Liver (tissue), 9 donors: Measurements from ENCODE around the gene STXBP6. TPM values are rescaled to one million over a fixed set of nuclear protein-coding genes. Genes with fewer than 3 reads are reported as not detected.
"Not testable (repeated sequence)": the region's sequence is repeated elsewhere in the genome, so short reads cannot be mapped to it uniquely, and the experiment has no call there.

Experiments used
- DNase-seq: peaks from one replicate; pipeline ENCODE4 v3.0.0-alpha.2; 2017; ENCODE audit warnings: low spot score
- H3K27ac ChIP-seq, 2 donors: one replicate each; pipeline ENCODE4 v1.7.0; 2013; ENCODE audit warnings: inconsistent platforms in 2 of 2, low read length in 2 of 2, control low read depth in 1 of 2, low read depth in 1 of 2, mild to moderate bottlenecking in 1 of 2
- H3K27me3 ChIP-seq, 4 donors: one replicate each; pipeline versions ENCODE4 v1.6.1 to v1.7.0; 2013; ENCODE audit warnings: low read length in 3 of 4, inconsistent platforms in 1 of 4, mild to moderate bottlenecking in 1 of 4, moderate library complexity in 1 of 4; ENCODE audit not compliant: control insufficient read depth in 4 of 4, insufficient read depth in 4 of 4
- H3K36me3 ChIP-seq, 4 donors: one replicate each; pipeline versions ENCODE4 v1.6.1 to v1.7.0; 2013; ENCODE audit warnings: low read length in 3 of 4, mild to moderate bottlenecking in 3 of 4, low read depth in 1 of 4, moderate library complexity in 1 of 4; ENCODE audit not compliant: control insufficient read depth in 4 of 4, insufficient read depth in 3 of 4
- H3K4me1 ChIP-seq, 4 donors: one replicate each; pipeline versions ENCODE4 v1.6.1 to v1.7.0; 2013; ENCODE audit warnings: low read length in 3 of 4, mild to moderate bottlenecking in 3 of 4, moderate library complexity in 1 of 4; ENCODE audit not compliant: control insufficient read depth in 4 of 4, insufficient read depth in 4 of 4
- H3K4me3 ChIP-seq, 3 donors: one replicate each; pipeline versions ENCODE4 v1.6.1 to v1.7.0; 2013; ENCODE audit warnings: low read length in 3 of 3, control low read depth in 1 of 3, low read depth in 1 of 3, mild to moderate bottlenecking in 1 of 3
- H3K9ac ChIP-seq, 2 donors: one replicate each; pipeline ENCODE4 v1.7.0; 2013; ENCODE audit warnings: low read length in 2 of 2, mild to moderate bottlenecking in 2 of 2, moderate library complexity in 2 of 2, control low read depth in 1 of 2, low read depth in 1 of 2
- H3K9me3 ChIP-seq, 4 donors: one replicate each; pipeline versions ENCODE4 v1.6.1 to v1.7.0; 2013; ENCODE audit warnings: low read length in 3 of 4; ENCODE audit not compliant: control insufficient read depth in 4 of 4
- EGR1 ChIP-seq, 2 donors: IDR thresholded peaks; 2 replicates each; pipeline ENCODE4 v1.6.1; 2016 to 2018; ENCODE audit warnings: antibody characterized with exemption in 2 of 2, low read depth in 2 of 2
- FOXA1 ChIP-seq: IDR thresholded peaks from 2 replicates; pipeline ENCODE4 v1.6.1; 2016; ENCODE audit warnings: antibody characterized with exemption
- GABPA ChIP-seq, 2 donors: IDR thresholded peaks in 1 of 2; conservative IDR thresholded peaks in 1 of 2; 2 replicates each; pipeline ENCODE4 v1.6.1; 2016; ENCODE audit warnings: antibody characterized with exemption in 2 of 2, mild to moderate bottlenecking in 1 of 2, moderate library complexity in 1 of 2
- HNF4A ChIP-seq, 2 donors: conservative IDR thresholded peaks; 2 replicates each; pipeline ENCODE4 v1.6.1; 2016; ENCODE audit warnings: antibody characterized with exemption in 2 of 2, mild to moderate bottlenecking in 2 of 2
- HNF4G ChIP-seq: IDR thresholded peaks from 2 replicates; pipeline ENCODE4 v1.6.1; 2016; ENCODE audit warnings: antibody characterized with exemption
- NR2F2 ChIP-seq: IDR thresholded peaks from 2 replicates; pipeline ENCODE4 v1.6.1; 2016; ENCODE audit warnings: antibody characterized with exemption
- RAD21 ChIP-seq, 2 donors: IDR thresholded peaks; 2 replicates each; pipeline ENCODE4 v1.6.1; 2016; ENCODE audit warnings: antibody characterized with exemption in 2 of 2, mild to moderate bottlenecking in 2 of 2
- REST ChIP-seq: IDR thresholded peaks from 2 replicates; pipeline ENCODE4 v1.6.1; 2016; ENCODE audit warnings: antibody characterized with exemption, mild to moderate bottlenecking
- RXRA ChIP-seq, 2 donors: IDR thresholded peaks; 2 replicates each; pipeline ENCODE4 v1.6.1; 2017 to 2018; ENCODE audit warnings: antibody characterized with exemption in 2 of 2, mild to moderate bottlenecking in 1 of 2
- SP1 ChIP-seq: IDR thresholded peaks from 2 replicates; pipeline ENCODE4 v1.6.1; 2018; ENCODE audit warnings: antibody characterized with exemption, mild to moderate bottlenecking
- YY1 ChIP-seq: IDR thresholded peaks from 2 replicates; pipeline ENCODE4 v1.6.1; 2016; ENCODE audit warnings: antibody characterized with exemption, mild to moderate bottlenecking
- ZBTB33 ChIP-seq: IDR thresholded peaks from 2 replicates; pipeline ENCODE4 v1.6.1; 2016; ENCODE audit warnings: antibody characterized with exemption
- WGBS: extraction: QIAGEN DNeasy Blood & Tissue Kit; methylation state at CpG from one replicate; pipeline ENCODE4 v1.1.7; 2013; 5-methylcytosine and 5-hydroxymethylcytosine counted together
- polyA plus RNA-seq, 2 donors: library from polyadenylated mRNA; stranded (reverse) in 1 of 2; unstranded in 1 of 2; fragments of 200-250 nt in 1 of 2; fragments of >200 nt in 1 of 2; fragmentation: Nextera tagmentation in 1 of 2; extraction: Ambion mirVana in 1 of 2; gene quantifications; one replicate each; pipeline versions ENCODE4 v1.2.1 to v1.2.3, GENCODE V29; 2013 to 2015
- total RNA-seq, 2 donors: library from RNA; depleted of rRNA; stranded (reverse); fragments of >200 nt; gene quantifications; one replicate each; pipeline ENCODE4 v1.2.3, GENCODE V29; 2014
- TF ChIP-seq, protein P1 (sequence below): IDR thresholded peaks from 2 replicates; pipeline ENCODE4 v1.6.1; 2016; ENCODE audit warnings: antibody characterized with exemption
- TF ChIP-seq, protein P2 (sequence below): fragments of 150-350 bp; IDR thresholded peaks from 2 replicates; pipeline ENCODE4 v1.5.1; 2017; ENCODE audit warnings: improper control_type of control experiment, low read depth, low read length; ENCODE audit not compliant: missing input control
- donor health status: healthy.
- donor health status: healthy.
- donor health status: healthy.
- donor health status: healthy.
- donor health status: healthy.

STXBP6 gene
- total and polyA plus RNA-seq, 4 donors = 1.4 to 3.8 (median 1.8) TPM

- 98% methylated on average over 2 of the region's 2 CpGs for WGBS
- not testable (repeated sequence) for H3K9me3 ChIP-seq, H3K4me3 ChIP-seq, H3K36me3 ChIP-seq, H3K4me1 ChIP-seq, DNase-seq, H3K9ac ChIP-seq, H3K27ac ChIP-seq, H3K27me3 ChIP-seq
Measured at GRCh38 chr14:24936773-24937172, 113.2 kb downstream of the STXBP6 start.

GRCh38 chr14:24935796-24936195 lies 114.2 kb downstream of the STXBP6 start:
- H3K27me3 ChIP-seq = no peaks in the 10 kb centered on the region
- H3K9me3 ChIP-seq = no peaks in the 10 kb centered on the region
- no peaks in the 10 kb centered on the region for H3K36me3 ChIP-seq
- H3K4me1 ChIP-seq = no peaks in the 10 kb centered on the region
- DNase-seq = no peak
- TF ChIP-seq, protein P1, sequence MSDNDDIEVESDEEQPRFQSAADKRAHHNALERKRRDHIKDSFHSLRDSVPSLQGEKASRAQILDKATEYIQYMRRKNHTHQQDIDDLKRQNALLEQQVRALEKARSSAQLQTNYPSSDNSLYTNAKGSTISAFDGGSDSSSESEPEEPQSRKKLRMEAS = no peak
- TF ChIP-seq REST (no peak), RAD21 (IDR thresholded peaks at IDR 0.05) (no peak), HNF4A (conservative IDR thresholded peaks at IDR 0.05) (no peak), YY1 (no peak), RXRA (IDR thresholded peaks at IDR 0.05) (no peak), ZBTB33 (no peak), GABPA (IDR thresholded peaks at IDR 0.05 in 1 of 2, conservative IDR thresholded peaks at IDR 0.05 in 1 of 2) (no peak), SP1 (no peak)
- H3K9ac ChIP-seq = no peak overlapping the region
- WGBS = 76% methylated on average over 1 of the region's 1 CpG
- H3K27ac ChIP-seq = no peak overlapping the region
- no peak overlapping the region for H3K4me3 ChIP-seq

GRCh38 chr14:24928386-24928900 lies 121.5 kb downstream of the STXBP6 start:
- Histone ChIP-seq H3K27me3 (no peaks in the 10 kb centered on the region), H3K4me1 (no peaks in the 10 kb centered on the region), H3K4me3 (no peak overlapping the region), H3K36me3 (no peaks in the 10 kb centered on the region), H3K9me3 (no peaks in the 10 kb centered on the region), H3K27ac (no peak overlapping the region), H3K9ac (no peak overlapping the region)
- no peak for DNase-seq
- no peak for TF ChIP-seq HNF4G
- no peak for TF ChIP-seq SP1
- no peak for TF ChIP-seq FOXA1
- TF ChIP-seq EGR1 (IDR thresholded peaks at IDR 0.05; ENCODE audit: low read depth in 2 of 2) = no peak
- TF ChIP-seq, protein P1 = no peak
- TF ChIP-seq NR2F2 = no peak
- no peak for TF ChIP-seq RXRA (IDR thresholded peaks at IDR 0.05)
- TF ChIP-seq, protein P2, sequence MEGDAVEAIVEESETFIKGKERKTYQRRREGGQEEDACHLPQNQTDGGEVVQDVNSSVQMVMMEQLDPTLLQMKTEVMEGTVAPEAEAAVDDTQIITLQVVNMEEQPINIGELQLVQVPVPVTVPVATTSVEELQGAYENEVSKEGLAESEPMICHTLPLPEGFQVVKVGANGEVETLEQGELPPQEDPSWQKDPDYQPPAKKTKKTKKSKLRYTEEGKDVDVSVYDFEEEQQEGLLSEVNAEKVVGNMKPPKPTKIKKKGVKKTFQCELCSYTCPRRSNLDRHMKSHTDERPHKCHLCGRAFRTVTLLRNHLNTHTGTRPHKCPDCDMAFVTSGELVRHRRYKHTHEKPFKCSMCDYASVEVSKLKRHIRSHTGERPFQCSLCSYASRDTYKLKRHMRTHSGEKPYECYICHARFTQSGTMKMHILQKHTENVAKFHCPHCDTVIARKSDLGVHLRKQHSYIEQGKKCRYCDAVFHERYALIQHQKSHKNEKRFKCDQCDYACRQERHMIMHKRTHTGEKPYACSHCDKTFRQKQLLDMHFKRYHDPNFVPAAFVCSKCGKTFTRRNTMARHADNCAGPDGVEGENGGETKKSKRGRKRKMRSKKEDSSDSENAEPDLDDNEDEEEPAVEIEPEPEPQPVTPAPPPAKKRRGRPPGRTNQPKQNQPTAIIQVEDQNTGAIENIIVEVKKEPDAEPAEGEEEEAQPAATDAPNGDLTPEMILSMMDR = no peak
- WGBS = 74% methylated on average over 1 of the region's 1 CpG
